Smooth muscle cell (in vitro differentiated cells): ENCODE data around the gene DNAH2. TPM values are rescaled to one million over a fixed set of nuclear protein-coding genes. Genes with fewer than 3 reads are reported as not detected.
A peak's percentile ranks its signal among the peaks of the same experiment; 100 is the strongest.

ENCODE experiments used
- DNase-seq: peaks from one replicate; lab custom pipeline; 2025; ENCODE audit not compliant: unreplicated experiment; lab: John Stamatoyannopoulos, UW
- H2AFZ ChIP-seq: fragments of 200-600 bp; sonication (generic); 2 replicates; pipeline ENCODE4 v1.6.0; 2016; ENCODE audit warnings: antibody characterized with exemption, low read depth, mild to moderate bottlenecking
- H3F3A ChIP-seq: fragments of 200-600 bp; sonication (generic); 2 replicates; pipeline ENCODE4 v1.6.0; 2017; ENCODE audit warnings: antibody characterized with exemption, low read depth
- H3K27ac ChIP-seq: fragments of 200-600 bp; sonication (generic); 2 replicates; pipeline ENCODE4 v1.5.1; 2016; ENCODE audit warnings: low read depth, mild to moderate bottlenecking
- H3K27me3 ChIP-seq: fragments of 200-600 bp; sonication (generic); 2 replicates; pipeline ENCODE4 v1.6.1; 2016; ENCODE audit warnings: low read depth, mild to moderate bottlenecking
- H3K36me3 ChIP-seq: fragments of 200-600 bp; sonication (generic); 2 replicates; pipeline ENCODE4 v1.5.1; 2016; ENCODE audit warnings: low read depth
- H3K4me1 ChIP-seq: fragments of 200-600 bp; sonication (generic); 2 replicates; pipeline ENCODE4 v1.5.1; 2016; ENCODE audit warnings: low read depth
- H3K4me2 ChIP-seq: fragments of 200-600 bp; sonication (generic); 2 replicates; pipeline ENCODE4 v1.6.0; 2016; ENCODE audit warnings: mild to moderate bottlenecking
- H3K4me3 ChIP-seq: fragments of 200-600 bp; sonication (generic); 2 replicates; pipeline ENCODE4 v1.5.1; 2016; ENCODE audit warnings: mild to moderate bottlenecking
- H3K79me2 ChIP-seq: fragments of 200-600 bp; sonication (generic); 2 replicates; pipeline ENCODE4 v1.6.0; 2016; ENCODE audit warnings: low read depth, mild to moderate bottlenecking
- H3K9ac ChIP-seq: fragments of 200-600 bp; sonication (generic); 2 replicates; pipeline ENCODE4 v1.6.0; 2016; ENCODE audit warnings: low read depth
- H3K9me3 ChIP-seq: fragments of 200-600 bp; sonication (generic); replicated peaks from 2 replicates; pipeline ENCODE4 v1.5.1; 2016; ENCODE audit warnings: low read depth
- H4K20me1 ChIP-seq: fragments of 200-600 bp; sonication (generic); 2 replicates; pipeline ENCODE4 v1.6.0; 2016; ENCODE audit warnings: low read depth
- WGBS: methylation state at CpG from one replicate; pipeline ENCODE4 v1.1.7; 2016; ENCODE audit warnings: low lambda C conversion rate; 5-methylcytosine and 5-hydroxymethylcytosine counted together
- polyA plus RNA-seq: library from polyadenylated mRNA; unstranded; fragments of >200 nt; fragmentation: Nextera tagmentation; extraction: Ambion mirVana; gene quantifications from 2 replicates; pipeline ENCODE4 v1.2.1, GENCODE V29; 2016
- total RNA-seq: library from RNA; depleted of rRNA; stranded (reverse); fragments of >200 nt; gene quantifications from 2 replicates; pipeline ENCODE4 v1.2.3, GENCODE V29; 2014
- TF ChIP-seq, protein P1 (sequence below): fragments of 200-600 bp; sonication (generic); IDR thresholded peaks from 2 replicates; pipeline ENCODE4 v1.5.1; 2017; ENCODE audit warnings: borderline replicate concordance, mild to moderate bottlenecking, antibody characterized with exemption; ENCODE audit not compliant: insufficient read depth, poor library complexity, severe bottlenecking

DNAH2 gene
- total and polyA plus RNA-seq, 2 experiments from 2014 or later: not detected

DNA sequence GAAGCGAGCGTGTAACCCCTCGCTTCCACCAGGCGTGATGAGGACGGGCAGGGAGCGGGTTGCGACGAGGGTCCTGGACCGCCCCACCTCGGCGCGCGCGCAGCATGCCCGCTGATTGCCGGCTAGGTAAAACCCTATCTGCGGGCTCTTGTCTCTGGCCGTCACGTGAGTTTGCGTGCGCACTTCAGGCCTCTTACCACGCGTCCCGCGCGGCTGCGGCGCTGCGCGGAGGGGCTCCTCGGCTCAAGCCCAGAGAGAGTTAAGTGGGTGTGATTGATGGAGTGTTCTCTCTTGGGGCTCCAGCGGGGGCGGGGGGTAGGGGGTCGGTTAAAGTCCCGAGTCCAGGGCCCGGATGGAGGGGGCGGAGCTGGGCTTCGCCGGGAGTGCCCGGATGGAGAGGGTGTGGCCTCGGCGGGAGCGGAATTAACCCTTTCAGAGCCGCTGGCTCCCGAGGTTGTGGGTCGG lies 124.4 kb downstream of the DNAH2 start:
- TF ChIP-seq, protein P1, sequence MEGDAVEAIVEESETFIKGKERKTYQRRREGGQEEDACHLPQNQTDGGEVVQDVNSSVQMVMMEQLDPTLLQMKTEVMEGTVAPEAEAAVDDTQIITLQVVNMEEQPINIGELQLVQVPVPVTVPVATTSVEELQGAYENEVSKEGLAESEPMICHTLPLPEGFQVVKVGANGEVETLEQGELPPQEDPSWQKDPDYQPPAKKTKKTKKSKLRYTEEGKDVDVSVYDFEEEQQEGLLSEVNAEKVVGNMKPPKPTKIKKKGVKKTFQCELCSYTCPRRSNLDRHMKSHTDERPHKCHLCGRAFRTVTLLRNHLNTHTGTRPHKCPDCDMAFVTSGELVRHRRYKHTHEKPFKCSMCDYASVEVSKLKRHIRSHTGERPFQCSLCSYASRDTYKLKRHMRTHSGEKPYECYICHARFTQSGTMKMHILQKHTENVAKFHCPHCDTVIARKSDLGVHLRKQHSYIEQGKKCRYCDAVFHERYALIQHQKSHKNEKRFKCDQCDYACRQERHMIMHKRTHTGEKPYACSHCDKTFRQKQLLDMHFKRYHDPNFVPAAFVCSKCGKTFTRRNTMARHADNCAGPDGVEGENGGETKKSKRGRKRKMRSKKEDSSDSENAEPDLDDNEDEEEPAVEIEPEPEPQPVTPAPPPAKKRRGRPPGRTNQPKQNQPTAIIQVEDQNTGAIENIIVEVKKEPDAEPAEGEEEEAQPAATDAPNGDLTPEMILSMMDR: no peak
- H3K4me1 ChIP-seq: peaks cover 32% of the 10 kb centered on the region
- H3K27ac ChIP-seq: peak overlapping the region; percentile 100
- no peaks in the 10 kb centered on the region for H3K9me3 ChIP-seq
- no peaks in the 10 kb centered on the region for H3K36me3 ChIP-seq
- peaks cover 54% of the 10 kb centered on the region for H4K20me1 ChIP-seq
- under 1% methylated on average over 44 of the region's 46 CpGs for WGBS
- H3K4me2 ChIP-seq: peak overlapping the region; percentile 90
- no peaks in the 10 kb centered on the region for H3K27me3 ChIP-seq
- DNase-seq: peak; percentile 95
- H3K4me3 ChIP-seq: peak overlapping the region; percentile 66
- H2AFZ ChIP-seq: no peak overlapping the region
- peaks cover 45% of the 10 kb centered on the region for H3F3A ChIP-seq
- H3K9ac ChIP-seq: peak overlapping the region; percentile 100
- H3K79me2 ChIP-seq: peaks cover 46% of the 10 kb centered on the region

- H3K4me2 ChIP-seq: peak overlapping the region; percentile 90
- TF ChIP-seq, protein P1: no peak
- WGBS: 1% methylated on average over 45 of the region's 47 CpGs
- H3K27me3 ChIP-seq: no peaks in the 10 kb centered on the region
- H3K4me1 ChIP-seq: peaks cover 26% of the 10 kb centered on the region
- peak overlapping the region; percentile 100 for H3K9ac ChIP-seq
- peaks cover 38% of the 10 kb centered on the region for H3F3A ChIP-seq
- peaks cover 61% of the 10 kb centered on the region for H4K20me1 ChIP-seq
- H3K4me3 ChIP-seq: peak overlapping the region; percentile 66
- H3K79me2 ChIP-seq: peaks cover 50% of the 10 kb centered on the region
- H3K9me3 ChIP-seq: no peaks in the 10 kb centered on the region
- H3K27ac ChIP-seq: peak overlapping the region; percentile 100
- H2AFZ ChIP-seq: no peak overlapping the region
- peak; percentile 84 for DNase-seq
- no peaks in the 10 kb centered on the region for H3K36me3 ChIP-seq
These were observed 125.1 kb downstream of the DNAH2 start for GRCh38 chr17:7842380-7843256.

DNA sequence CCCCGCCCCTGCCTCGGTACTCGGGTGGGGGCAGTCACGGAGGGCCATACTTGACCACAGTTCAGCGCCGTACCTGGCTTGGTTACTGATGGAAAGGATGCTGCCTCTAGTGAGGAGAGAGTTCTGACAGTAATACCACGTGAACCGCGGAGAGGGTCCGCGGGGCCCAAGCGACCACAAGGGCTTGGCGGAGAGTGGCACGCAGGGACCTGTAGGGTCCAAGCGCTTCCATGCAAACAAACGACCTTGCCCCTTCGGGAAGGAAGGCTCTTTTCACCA lies 125.7 kb downstream of the DNAH2 start:
- 3% methylated on average over 17 of the region's 17 CpGs for WGBS
- H3K4me3 ChIP-seq: peak overlapping the region; percentile 66
- peak overlapping the region; percentile 100 for H3K27ac ChIP-seq
- no peak for DNase-seq
- H2AFZ ChIP-seq: no peak overlapping the region
- H3F3A ChIP-seq: peaks cover 35% of the 10 kb centered on the region
- peaks cover 55% of the 10 kb centered on the region for H3K79me2 ChIP-seq
- H3K4me1 ChIP-seq: peaks cover 23% of the 10 kb centered on the region
- H3K9ac ChIP-seq: peak overlapping the region; percentile 100
- peaks cover 67% of the 10 kb centered on the region for H4K20me1 ChIP-seq
- H3K9me3 ChIP-seq: no peaks in the 10 kb centered on the region
- H3K27me3 ChIP-seq: no peaks in the 10 kb centered on the region
- no peaks in the 10 kb centered on the region for H3K36me3 ChIP-seq
- peak overlapping the region; percentile 90 for H3K4me2 ChIP-seq
- TF ChIP-seq, protein P1: no peak
